GM12801 (cell line): ENCODE measurements around the gene DPP3.

Source experiments
- CTCF ChIP-seq: IDR thresholded peaks from one replicate; pipeline ENCODE4 v1.5.1; 2011; ENCODE audit warnings: control low read depth; ENCODE audit not compliant: insufficient read length; ENCODE audit errors: extremely low read depth

DPP3 gene

GRCh38 chr11:66468691-66469090 lies 11.5 kb upstream of the DPP3 start:
- TF ChIP-seq CTCF, result no peak

- no peak for TF ChIP-seq CTCF
Measured at GRCh38 chr11:66469441-66469840, 10.8 kb upstream of the DPP3 start.

GRCh38 chr11:66470015-66470414 lies 10.2 kb upstream of the DPP3 start:
- TF ChIP-seq CTCF, result no peak

- TF ChIP-seq CTCF, result no peak
Measured at GRCh38 chr11:66471142-66471541, 9.1 kb upstream of the DPP3 start.

- no peak for TF ChIP-seq CTCF
Measured at GRCh38 chr11:66472054-66472453, 8.2 kb upstream of the DPP3 start.

- no peak for TF ChIP-seq CTCF
Measured at GRCh38 chr11:66473167-66473566, 7.1 kb upstream of the DPP3 start.

GRCh38 chr11:66473608-66474515 lies 6.4 kb upstream of the DPP3 start:
- no peak for TF ChIP-seq CTCF
